SH-SY5Y (cell line): Measurements from ENCODE around the gene MPI.

ENCODE experiments used
- GATA2 ChIP-seq: IDR thresholded peaks from 2 replicates; pipeline ENCODE4 v1.6.1; 2011; ENCODE audit warnings: mild to moderate bottlenecking, low read depth, low read length
- GATA3 ChIP-seq: IDR thresholded peaks from 2 replicates; pipeline ENCODE4 v1.6.1; 2011; ENCODE audit warnings: low read depth, mild to moderate bottlenecking, low read length, moderate library complexity

MPI gene

DNA sequence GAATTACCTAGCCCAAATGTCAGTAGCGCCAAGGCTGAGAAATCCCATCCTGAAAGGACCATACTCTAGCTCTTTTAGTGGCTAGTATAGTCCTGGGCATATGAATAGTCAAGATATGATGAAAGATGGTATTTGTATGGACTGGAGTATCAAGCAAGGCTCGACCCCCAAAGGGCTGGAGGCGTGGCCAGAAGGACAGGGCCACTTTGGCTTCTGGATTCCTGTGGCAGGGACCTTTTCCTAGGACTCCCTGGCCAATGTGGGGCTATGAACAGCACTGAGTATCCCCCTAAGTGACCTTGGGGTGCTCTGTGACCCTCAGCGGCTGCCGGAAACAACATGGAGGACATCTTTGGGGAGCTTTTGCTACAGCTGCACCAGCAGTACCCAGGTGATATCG is 6.0 kb downstream of the MPI start:
- TF ChIP-seq GATA2 (no peak), GATA3 (no peak)

GRCh38 chr15:74896316-74896715 is 6.5 kb downstream of the MPI start:
- TF ChIP-seq GATA2 (no peak), GATA3 (no peak)

- TF ChIP-seq GATA2 (no peak), GATA3 (no peak)
Observed at GRCh38 chr15:74897300-74897701, 7.5 kb downstream of the MPI start.

DNA sequence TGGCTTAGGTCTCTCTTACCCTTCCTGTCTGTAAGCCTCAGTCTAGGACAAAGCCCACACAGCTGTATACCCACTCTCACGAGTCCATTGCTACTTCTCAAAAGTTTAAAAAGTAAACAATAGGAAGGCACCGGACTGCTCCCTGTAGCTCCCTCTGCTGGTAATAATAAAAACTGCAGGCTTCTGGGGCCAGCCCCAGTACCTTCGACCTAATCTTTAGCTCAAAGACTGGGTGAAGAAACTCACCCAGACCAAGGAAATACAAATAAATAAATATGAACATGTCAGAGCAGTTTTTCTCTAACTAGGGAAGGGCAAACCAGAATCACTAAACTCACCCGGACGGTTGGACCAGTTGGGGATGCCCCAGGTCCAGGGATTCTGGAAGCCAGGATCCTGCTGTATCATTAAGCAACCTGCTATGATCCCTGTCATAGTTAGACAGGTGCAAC is 11.8 kb downstream of the MPI start:
- TF ChIP-seq GATA3 (no peak), GATA2 (no peak)

GRCh38 chr15:74902295-74903075 is 12.6 kb downstream of the MPI start:
- TF ChIP-seq GATA2 (no peak), GATA3 (no peak)

DNA sequence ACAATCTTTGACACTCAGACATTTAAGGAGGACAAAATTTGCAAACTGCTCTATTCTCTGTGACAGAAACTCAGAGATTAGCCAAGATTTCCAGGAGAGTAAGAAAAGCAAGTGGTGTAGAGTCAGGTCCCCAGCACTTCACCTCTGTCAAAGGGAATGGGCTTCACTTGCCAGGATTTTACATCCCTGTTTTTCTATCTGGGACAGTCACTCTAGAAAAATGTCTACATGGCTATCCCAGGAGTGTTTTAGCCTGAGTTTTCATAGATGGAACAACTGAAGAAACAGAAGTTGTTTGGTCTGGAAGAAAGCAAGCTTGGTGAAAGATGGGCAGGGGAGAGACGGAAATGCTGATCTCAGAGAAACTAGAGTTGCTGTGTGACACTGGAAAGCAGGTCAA is 13.8 kb downstream of the MPI start:
- TF ChIP-seq GATA3, result no peak
- TF ChIP-seq GATA2, result no peak

GRCh38 chr15:74904190-74904805 is 14.5 kb downstream of the MPI start:
- TF ChIP-seq GATA3 (no peak), GATA2 (no peak)

DNA sequence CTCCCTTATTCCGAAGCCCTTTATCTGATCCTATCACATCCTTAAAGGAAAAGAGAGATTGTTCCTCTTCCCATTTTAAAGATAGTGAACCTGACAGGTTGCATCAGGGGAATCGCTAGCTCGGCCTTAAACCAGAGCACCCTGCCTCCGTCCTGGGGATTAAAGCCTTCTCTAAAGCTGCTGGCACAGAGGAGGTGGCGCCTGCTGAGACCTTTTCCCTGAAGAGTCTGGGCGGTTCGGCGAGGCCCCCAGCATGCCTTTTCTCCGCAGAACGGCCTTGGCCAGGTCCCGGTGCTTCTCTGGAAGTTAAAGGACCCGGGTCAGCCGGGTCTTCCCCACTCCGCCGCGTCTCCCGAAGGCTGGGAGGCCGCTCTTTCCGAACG is 16.2 kb downstream of the MPI start:
- no peak for TF ChIP-seq GATA3
- TF ChIP-seq GATA2, result no peak

- no peak for TF ChIP-seq GATA3
- no peak for TF ChIP-seq GATA2
Observed at GRCh38 chr15:74906450-74907162, 16.8 kb downstream of the MPI start, which contains the start of gene FAM219B. Gene FAM219B, minus strand, starts transcription at chr15:74906851. Its CDS starts 51 bp downstream, at chr15:74906800.

DNA sequence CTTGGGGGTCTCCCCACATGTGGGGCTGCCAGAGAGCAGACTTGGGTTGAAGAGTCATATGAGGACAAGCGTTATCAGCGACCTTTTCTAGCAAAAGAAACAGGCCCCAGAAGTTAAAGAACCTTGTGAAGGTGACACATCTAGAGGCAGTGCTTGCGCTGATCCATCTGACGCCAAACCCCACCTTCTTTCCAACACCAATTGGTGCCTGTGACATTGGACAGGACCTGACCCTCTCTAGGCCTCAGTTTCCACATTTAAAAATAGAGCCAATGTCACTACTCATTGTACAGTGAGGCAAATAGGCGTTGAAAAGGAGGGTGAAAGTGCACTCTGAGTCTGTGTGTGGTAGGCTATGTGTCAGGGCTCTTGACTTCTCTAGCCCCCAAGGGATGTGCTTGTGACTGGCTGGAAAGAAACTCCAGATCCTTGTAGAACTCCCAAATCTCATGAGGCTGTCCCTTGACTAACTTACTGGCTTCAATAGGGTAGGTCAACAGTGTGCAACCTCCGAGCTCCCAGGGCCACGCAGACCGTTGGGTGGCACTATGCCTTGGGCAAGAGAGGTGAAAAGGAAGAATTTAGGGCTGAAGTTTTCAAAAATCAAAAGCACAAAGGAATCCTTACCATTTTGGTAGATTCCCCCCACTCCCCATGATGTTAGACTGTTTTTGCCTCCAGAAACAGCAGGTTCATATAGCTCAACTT is 17.5 kb downstream of the MPI start:
- TF ChIP-seq GATA3 (no peak), GATA2 (no peak)

DNA sequence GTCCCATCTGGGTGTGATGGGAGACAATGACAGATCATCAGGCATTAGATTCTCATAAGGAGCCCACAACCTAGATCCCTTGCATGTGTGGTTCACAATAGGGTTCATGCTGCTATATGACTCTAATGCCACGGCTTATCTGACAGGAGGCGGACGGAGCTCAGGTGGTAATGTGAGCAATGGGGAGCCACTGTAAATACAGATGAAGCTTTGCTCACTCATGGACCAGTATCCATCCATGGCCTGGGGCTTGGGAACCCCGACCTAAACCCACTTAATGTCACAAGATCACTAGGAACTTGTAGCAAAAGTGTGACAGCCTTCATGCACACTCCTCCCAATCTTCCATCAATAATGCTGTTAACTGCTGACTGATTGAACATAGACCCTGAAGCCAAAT is 18.8 kb downstream of the MPI start:
- no peak for TF ChIP-seq GATA2
- TF ChIP-seq GATA3, result no peak

GRCh38 chr15:74913041-74913440 is 23.2 kb downstream of the MPI start:
- no peak for TF ChIP-seq GATA3
- TF ChIP-seq GATA2, result no peak

DNA sequence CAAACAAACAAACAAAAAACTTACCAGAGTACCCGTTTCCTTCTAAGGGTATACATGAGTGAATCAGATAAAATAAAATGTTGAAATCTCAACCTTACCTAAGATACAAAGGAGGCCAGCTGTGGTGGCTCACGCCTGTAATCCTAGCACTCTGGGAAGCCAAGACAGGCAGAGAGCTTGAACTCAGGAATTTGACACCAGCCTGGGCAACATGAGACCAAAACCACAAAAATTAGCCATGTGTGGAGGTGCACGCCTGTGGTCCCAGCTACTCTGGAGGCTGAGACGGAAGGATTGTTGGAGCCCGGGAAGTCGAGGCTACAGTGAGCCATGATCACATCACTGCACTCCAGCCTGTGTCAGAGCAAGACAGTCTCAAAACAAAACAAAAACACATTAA is 27.8 kb downstream of the MPI start:
- TF ChIP-seq GATA2 (no peak), GATA3 (no peak)

DNA sequence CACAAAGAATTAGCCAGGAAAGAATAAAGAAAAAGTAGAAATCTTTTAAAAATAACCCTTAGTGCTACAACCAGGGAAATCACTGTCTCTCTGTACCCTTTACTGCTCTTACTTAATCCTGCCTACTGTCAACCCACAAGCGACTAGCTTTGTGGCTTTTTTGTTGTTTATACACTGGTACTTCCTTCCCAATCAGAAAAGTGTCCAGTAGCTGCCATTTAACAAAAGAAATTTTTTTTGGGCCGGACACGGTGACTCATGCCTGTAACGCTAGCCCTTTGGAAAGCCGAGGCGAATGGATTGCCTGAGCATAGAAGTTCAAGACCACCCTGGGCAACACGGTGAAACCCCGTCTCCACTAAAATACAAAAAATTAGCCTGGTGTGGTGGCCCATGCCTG is 30.6 kb downstream of the MPI start:
- no peak for TF ChIP-seq GATA2
- no peak for TF ChIP-seq GATA3

- no peak for TF ChIP-seq GATA2
- no peak for TF ChIP-seq GATA3
Observed at GRCh38 chr15:74924525-74924924, 34.7 kb downstream of the MPI start.
